D721Med (cell line): ENCODE data around the gene VWA5A.

Source experiments
- DNase-seq: peaks from one replicate; pipeline ENCODE4 v3.0.0; 2011; ENCODE audit warnings: low spot score; ENCODE audit not compliant: insufficient read length
- FAIRE-seq: peaks from 2 replicates; lab custom pipeline; 2011; peaks lifted over from hg19 to GRCh38; lab: Jason Lieb, UNC
- CTCF ChIP-seq: IDR thresholded peaks from 2 replicates; pipeline ENCODE4 v1.5.1; 2012; ENCODE audit warnings: mild to moderate bottlenecking, control low read depth; ENCODE audit not compliant: insufficient read depth; ENCODE audit errors: missing control alignments

VWA5A gene

GRCh38 chr11:124143034-124143433, 27.8 kb downstream of the VWA5A start:
- FAIRE-seq (no peak), DNase-seq (no peak)
- TF ChIP-seq CTCF: no peak

DNA sequence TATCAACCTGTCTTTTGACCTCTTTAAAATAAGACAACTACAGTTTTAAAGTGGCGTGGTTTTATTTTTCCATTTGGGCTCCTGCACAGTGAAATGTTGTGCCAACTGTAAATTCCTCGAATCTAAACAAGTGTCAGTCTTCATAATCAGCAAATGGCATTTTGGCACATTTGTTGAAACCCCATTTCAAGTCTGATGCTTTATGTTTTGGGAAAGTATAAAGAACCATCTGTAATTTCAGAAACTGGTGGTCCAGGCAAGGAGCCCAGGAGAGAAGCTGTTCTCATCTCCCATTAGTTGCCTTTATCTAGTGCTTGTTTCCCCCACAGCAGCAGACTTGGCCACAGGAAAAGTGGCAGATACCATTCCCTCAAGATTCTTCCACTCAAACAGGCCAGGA, 32.7 kb downstream of the VWA5A start:
- DNase-seq (no peak), FAIRE-seq (no peak)

DNA sequence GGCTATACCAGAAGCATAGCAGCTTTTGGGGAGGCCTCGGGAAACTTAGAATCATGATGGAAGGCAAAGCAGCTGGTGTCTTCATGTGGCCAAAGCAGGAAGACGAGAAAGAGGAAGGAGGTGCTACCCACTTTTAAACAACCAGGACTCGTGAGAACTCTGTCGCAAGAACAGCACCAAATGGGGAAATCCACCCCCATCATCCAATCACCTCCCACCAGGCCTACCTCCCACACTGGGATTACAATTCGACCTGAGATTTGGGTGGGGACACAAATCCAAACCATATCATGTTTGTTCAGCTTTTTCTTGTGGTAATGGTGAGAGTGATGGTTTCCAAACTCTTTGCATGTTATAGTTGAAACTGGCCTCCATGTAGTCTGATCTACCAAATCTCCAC, 35.4 kb downstream of the VWA5A start:
- FAIRE-seq (no peak), DNase-seq (no peak)
- no peak for TF ChIP-seq CTCF

More for the DNA sequence above, 32.7 kb downstream of the VWA5A start:
- TF ChIP-seq CTCF: no peak

DNA sequence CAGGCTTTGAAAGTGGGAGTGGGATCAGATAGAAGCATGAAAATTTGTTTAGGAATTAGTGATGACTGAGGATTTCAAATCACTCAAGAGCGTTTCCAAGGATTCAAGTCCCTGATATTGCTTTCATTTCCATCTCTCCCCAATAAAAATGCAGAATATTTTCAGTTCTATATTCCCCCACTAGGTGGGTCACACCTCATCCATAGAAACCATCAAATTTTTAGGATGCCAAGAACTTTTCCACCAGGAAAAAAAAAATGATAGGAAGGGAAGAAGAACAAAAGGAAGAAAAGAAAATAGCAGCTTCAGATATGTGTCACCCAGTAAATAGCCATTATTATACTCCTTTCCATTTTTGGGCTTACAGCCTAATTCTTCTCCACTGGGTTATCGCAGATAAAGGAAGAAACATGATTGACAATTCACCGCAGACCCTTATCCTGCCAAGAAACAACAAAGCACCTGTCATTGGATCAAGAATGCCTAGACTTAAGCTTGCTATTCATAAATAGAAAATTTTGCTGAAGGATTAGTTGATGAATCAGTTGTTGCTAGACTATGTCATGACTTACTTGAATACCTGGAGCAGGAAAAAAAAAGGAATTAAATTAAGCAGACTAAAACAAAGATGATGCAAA, 37.6 kb downstream of the VWA5A start:
- FAIRE-seq (no peak), DNase-seq (no peak)
- no peak for TF ChIP-seq CTCF

DNA sequence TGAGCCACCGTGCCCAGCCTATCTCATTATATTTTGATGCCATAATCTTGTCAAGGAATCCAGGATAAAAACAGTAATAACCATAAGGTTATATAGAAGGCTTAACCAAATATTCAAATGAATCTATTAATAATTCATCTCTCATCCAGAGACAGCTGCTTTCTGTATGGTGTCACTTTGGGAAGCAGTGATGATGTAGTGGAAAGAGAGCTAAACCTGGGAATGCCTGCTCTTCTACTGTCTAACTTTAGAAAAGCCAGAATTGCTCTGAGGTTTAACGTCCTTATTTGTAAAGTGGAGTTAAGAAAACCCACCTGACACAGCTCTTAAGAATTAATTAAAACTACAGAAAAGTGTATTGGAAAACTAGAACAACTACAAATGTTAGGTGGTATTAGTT, 38.6 kb downstream of the VWA5A start:
- no peak for FAIRE-seq

GRCh38 chr11:124159481-124159880, 44.2 kb downstream of the VWA5A start:
- FAIRE-seq (no peak), DNase-seq (no peak)
- no peak for TF ChIP-seq CTCF

More for the DNA sequence above, 38.6 kb downstream of the VWA5A start:
- no peak for TF ChIP-seq CTCF
- DNase-seq: no peak

DNA sequence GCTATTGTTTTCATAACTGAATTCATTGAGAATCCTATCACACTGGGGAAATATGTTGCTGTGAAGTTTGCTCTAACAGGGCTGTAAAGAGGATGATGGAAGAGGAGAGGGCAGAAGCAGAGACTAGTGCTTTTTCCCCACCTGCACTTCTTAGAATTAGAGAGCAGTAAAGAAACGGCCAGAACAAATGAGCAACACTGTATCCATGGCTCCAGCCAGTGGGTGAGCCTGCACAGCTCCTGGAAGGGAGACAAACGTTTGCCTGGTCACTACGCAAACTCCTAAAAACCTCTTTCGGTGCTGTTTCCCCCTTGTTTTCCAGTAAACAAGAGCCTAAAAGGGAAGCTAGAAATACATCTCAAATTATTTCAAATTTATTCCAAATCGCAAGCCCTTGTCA, 45.7 kb downstream of the VWA5A start:
- FAIRE-seq: no peak

More for the DNA sequence above, 45.7 kb downstream of the VWA5A start:
- DNase-seq: no peak
- no peak for TF ChIP-seq CTCF
